GM12872 (cell line): ENCODE results near the gene ATG5.

Experiments
- CTCF ChIP-seq: IDR thresholded peaks from 3 replicates; pipeline ENCODE4 v1.5.1; 2011; ENCODE audit warnings: low read depth, mild to moderate bottlenecking, low read length, moderate library complexity; ENCODE audit not compliant: insufficient read depth

The ATG5 gene

DNA sequence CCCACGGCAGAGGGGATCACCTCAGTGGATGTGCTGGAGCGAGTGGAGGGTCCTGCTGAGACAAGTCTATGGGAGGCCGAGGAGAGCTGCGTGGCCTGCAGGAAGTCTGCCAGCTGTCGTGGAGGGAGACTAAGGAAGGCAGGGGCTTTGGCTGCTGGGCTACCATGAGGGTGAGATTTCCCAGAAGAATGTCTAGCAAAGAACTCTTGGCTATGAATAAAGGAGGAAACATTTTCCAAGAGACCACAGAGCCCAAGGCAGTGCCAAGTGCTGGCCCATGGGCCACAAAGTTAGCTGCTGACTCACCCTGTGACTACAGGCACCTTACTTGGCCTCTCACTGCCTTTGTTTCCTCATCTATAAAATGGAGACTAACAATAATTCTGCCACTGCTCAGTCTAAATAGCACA is 166.0 kb downstream of the ATG5 start:
- TF ChIP-seq CTCF, result no peak

GRCh38 chr6:106158816-106159215 is 166.7 kb downstream of the ATG5 start:
- no peak for TF ChIP-seq CTCF

DNA sequence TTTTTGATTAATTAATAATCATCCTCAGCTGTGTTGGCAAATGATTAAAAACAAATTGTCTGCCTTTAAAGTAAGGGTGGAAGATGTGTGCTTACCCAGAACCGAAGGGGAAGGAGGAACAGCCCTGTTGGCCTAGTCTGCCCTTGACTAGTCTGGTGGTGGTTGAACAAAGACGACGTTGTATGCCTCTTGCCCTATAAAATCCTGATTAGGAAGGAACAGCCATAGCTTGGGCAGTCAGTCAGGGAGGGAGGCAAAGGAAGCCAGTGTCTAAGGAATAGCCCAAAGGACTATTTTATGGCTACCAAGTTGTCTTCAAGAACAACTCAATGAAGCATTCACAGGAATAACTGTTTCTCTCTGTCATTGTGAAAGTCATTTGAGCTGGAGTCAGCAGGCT is 168.7 kb downstream of the ATG5 start:
- TF ChIP-seq CTCF, result no peak

DNA sequence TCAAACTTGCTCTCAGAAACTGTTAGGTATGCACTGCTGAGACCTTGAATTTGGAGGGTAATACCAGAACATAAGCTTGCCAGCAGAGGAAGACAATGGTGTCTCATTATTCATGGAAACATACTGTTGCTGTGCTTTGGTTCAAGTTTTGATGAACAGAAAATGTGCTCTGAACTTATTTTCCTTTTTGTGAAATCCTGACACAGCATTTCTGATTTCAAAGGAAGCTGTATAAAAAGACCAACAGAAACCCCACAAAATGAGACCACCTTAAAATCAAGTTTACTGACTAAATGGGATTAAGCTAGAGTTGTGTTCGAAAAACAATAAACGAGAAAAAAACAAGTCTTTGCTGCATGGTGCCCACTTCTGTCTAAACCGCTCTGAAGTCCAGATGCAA is 169.1 kb downstream of the ATG5 start:
- TF ChIP-seq CTCF, result no peak

DNA sequence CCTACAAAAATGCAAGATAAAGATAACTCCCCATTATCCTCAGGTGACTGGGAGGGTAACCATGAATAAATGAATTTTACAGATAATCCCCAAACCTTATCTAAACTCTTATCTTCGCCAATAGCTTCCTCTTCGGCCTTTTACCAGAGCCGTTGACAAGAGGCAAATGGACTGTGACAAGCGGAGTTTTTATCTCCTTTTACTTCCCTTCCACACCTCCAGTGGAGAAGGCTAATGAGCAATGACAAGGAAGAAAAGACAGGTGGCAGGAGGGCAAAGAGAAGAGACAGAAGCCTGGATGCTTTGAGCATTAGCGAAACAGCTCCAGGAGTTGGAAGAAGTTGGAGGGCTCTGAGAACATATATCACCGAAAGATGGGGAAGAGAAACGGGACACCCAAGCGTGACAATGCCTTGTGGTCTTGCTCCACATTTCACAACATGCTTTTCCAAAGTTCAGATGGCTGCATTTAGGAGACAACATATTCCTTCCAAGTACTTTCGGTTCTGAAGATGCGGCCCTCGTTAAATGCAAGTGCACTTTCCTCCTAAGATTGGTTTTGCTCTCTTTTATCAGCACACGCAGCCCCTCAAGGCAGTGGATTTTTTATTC is 170.2 kb downstream of the ATG5 start:
- TF ChIP-seq CTCF, result no peak

DNA sequence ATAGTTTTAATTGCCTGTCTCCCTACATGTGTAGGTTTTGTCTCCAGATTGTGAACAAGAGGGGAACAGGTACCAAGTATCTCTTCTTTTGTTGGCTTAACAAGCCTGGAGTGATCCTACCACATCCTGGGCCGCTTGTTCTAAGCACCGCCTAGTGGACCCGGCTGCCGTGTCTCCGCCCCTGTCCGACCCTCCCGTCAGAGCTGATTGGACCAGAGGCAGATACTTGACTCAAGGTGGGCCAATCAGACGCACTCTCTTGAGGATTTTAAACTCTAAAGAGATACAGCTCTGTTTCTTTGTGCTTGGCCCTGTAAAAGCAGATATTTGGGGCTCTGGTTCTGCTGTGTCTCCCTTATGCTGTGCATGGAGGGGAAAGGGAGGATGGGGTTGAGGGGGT is 171.2 kb downstream of the ATG5 start:
- no peak for TF ChIP-seq CTCF

- no peak for TF ChIP-seq CTCF
These were observed 172.6 kb downstream of the ATG5 start for GRCh38 chr6:106152952-106153351.
